B cell (primary cell): ENCODE data around the gene SLC41A3. TPM values are rescaled to one million over a fixed set of nuclear protein-coding genes. Genes with fewer than 3 reads are reported as not detected.

ENCODE experiments used
- ATAC-seq: fragments of 200-7000 bp; cut with Tn5 transposase; one replicate; pipeline ENCODE4 v1.10.0; 2021; ENCODE audit warnings: low read depth, mild to moderate bottlenecking, moderate number of reproducible peaks, moderate library complexity
- CTCF ChIA-PET: fragments of 350-600 bp; sonication (Branson Sonifier 250); formaldehyde crosslinking; loops from one replicate; lab custom pipeline; 2021; ENCODE audit warnings: antibody characterized with exemption, inconsistent platforms; lab: Charles Lee
- POLR2A ChIA-PET: fragments of 350-600 bp; sonication (Branson Sonifier 250); formaldehyde crosslinking; loops from one replicate; lab custom pipeline; 2021; ENCODE audit warnings: antibody characterized with exemption; lab: Charles Lee
- DNase-seq: peaks from one replicate; pipeline ENCODE4 v3.0.0; 2013
- H2AFZ ChIP-seq: 2 replicates; pipeline ENCODE4 v1.6.1; 2012; ENCODE audit warnings: mild to moderate bottlenecking, low read depth, low read length; ENCODE audit not compliant: insufficient read depth, poor library complexity, severe bottlenecking
- H3K27ac ChIP-seq, 2 donors: 1 replicate in 1 of 2; 2 replicates in 1 of 2; pipeline ENCODE4 v1.5.1; 2012 to 2013; ENCODE audit warnings: low read length in 2 of 2, mild to moderate bottlenecking in 2 of 2, moderate library complexity in 1 of 2
- H3K27me3 ChIP-seq, 4 experiments: fragments of 200-600 bp in 1 of 4; sonication (generic) in 1 of 4; replicated peaks in 1 of 4; 1 replicate in 2 of 4; 2 replicates in 2 of 4; pipeline versions ENCODE4 v1.6.1 to v1.7.0; 2013 to 2016; ENCODE audit warnings: low read length in 3 of 4, mild to moderate bottlenecking in 2 of 4, mixed read lengths in 1 of 4, moderate library complexity in 1 of 4; ENCODE audit not compliant: insufficient read depth in 4 of 4, control insufficient read depth in 3 of 4; ENCODE audit errors: control extremely low read depth in 1 of 4
- H3K36me3 ChIP-seq, 2 experiments: replicated peaks in 1 of 2; 1 replicate in 1 of 2; 2 replicates in 1 of 2; pipeline versions ENCODE4 v1.6.1 to v1.7.1; 2013; ENCODE audit warnings: low read length in 1 of 2; ENCODE audit not compliant: insufficient read depth in 2 of 2, control insufficient read depth in 1 of 2; ENCODE audit errors: control extremely low read depth in 1 of 2, extremely low read depth in 1 of 2
- H3K4me1 ChIP-seq, 2 donors: fragments of 200-600 bp in 1 of 2; sonication (generic) in 1 of 2; 1 replicate in 1 of 2; 2 replicates in 1 of 2; pipeline versions ENCODE4 v1.5.1 to v1.6.1; 2013 to 2017; ENCODE audit warnings: low read length in 2 of 2; ENCODE audit not compliant: control insufficient read depth in 2 of 2, insufficient read depth in 2 of 2
- H3K4me2 ChIP-seq: replicated peaks from 2 replicates; pipeline ENCODE3; 2012; ENCODE audit warnings: mild to moderate bottlenecking, low read depth, low read length; ENCODE audit not compliant: poor library complexity, severe bottlenecking
- H3K4me3 ChIP-seq, 5 experiments: fragments of 200-600 bp in 1 of 5; sonication (generic) in 1 of 5; 1 replicate in 3 of 5; 2 replicates in 2 of 5; pipeline versions ENCODE4 v1.5.1 to v1.7.0; 2011 to 2016; ENCODE audit warnings: low read length in 4 of 5, mild to moderate bottlenecking in 4 of 5, low read depth in 2 of 5, control low read depth in 1 of 5, moderate library complexity in 1 of 5; ENCODE audit not compliant: insufficient read depth in 1 of 5; ENCODE audit errors: control extremely low read depth in 1 of 5, extremely low read depth in 1 of 5
- H3K79me2 ChIP-seq: fragments of 200-600 bp; sonication (generic); one replicate; pipeline ENCODE4 v1.6.0; 2016; ENCODE audit warnings: low read length; ENCODE audit not compliant: control insufficient read depth, insufficient read depth
- H3K9ac ChIP-seq: fragments of 200-600 bp; sonication (generic); 2 replicates; pipeline ENCODE4 v1.6.1; 2017; ENCODE audit warnings: mild to moderate bottlenecking, low read length, moderate library complexity
- H3K9me3 ChIP-seq, 3 donors: one replicate each; pipeline versions ENCODE4 v1.6.1 to v1.7.1; 2013; ENCODE audit warnings: low read length in 2 of 3; ENCODE audit not compliant: control insufficient read depth in 2 of 3, insufficient read depth in 1 of 3; ENCODE audit errors: control extremely low read depth in 1 of 3
- H4K20me1 ChIP-seq: 2 replicates; pipeline ENCODE4 v1.6.0; 2012; ENCODE audit warnings: mild to moderate bottlenecking, low read length; ENCODE audit not compliant: insufficient read depth, control insufficient read depth, poor library complexity, severe bottlenecking
- H3K27ac Mint-ChIP-seq: one replicate; pipeline ENCODE4 v1.8.0; 2021; ENCODE audit warnings: mixed read lengths
- H3K27me3 Mint-ChIP-seq: one replicate; pipeline ENCODE4 v1.8.0; 2021; ENCODE audit warnings: mixed read lengths
- H3K4me1 Mint-ChIP-seq: one replicate; pipeline ENCODE4 v1.8.0; 2021; ENCODE audit warnings: mixed read lengths
- H3K4me3 Mint-ChIP-seq: one replicate; pipeline ENCODE4 v1.8.0; 2021; ENCODE audit warnings: mixed read lengths
- H3K9me3 Mint-ChIP-seq: one replicate; pipeline ENCODE4 v1.8.0; 2022; ENCODE audit warnings: mixed read lengths; ENCODE audit not compliant: insufficient read depth
- CTCF ChIP-seq: fragments of 200-600 bp; IDR thresholded peaks from one replicate; pipeline ENCODE4 v1.8.0; 2022; ENCODE audit warnings: antibody characterized with exemption, mild to moderate bottlenecking
- EZH2 ChIP-seq: IDR thresholded peaks from 2 replicates; pipeline ENCODE4 v1.6.1; 2012; ENCODE audit warnings: borderline replicate concordance, low read depth, mild to moderate bottlenecking, moderate library complexity, low read length; ENCODE audit not compliant: insufficient read depth, poor library complexity, severe bottlenecking
- WGBS: methylation state at CpG from one replicate; pipeline ENCODE4 v1.1.5; 2013; ENCODE audit warnings: missing lambda C conversion rate; ENCODE audit not compliant: insufficient coverage; 5-methylcytosine and 5-hydroxymethylcytosine counted together
- intact Hi-C: fragments of 100-400 bp; cut with micrococcal nuclease; formaldehyde crosslinking; loops from one replicate; pipeline ENCODE4 v1.10.0; 2022
- polyA plus RNA-seq: library from polyadenylated mRNA; depleted of rRNA; stranded (reverse); fragments of >200 nt; gene quantifications from 2 replicates; pipeline ENCODE4 v1.2.3, GENCODE V29; 2012
- total RNA-seq, 2 donors: library from RNA; stranded (reverse); fragments of 120-200 nt in 1 of 2; gene quantifications; 1 replicate in 1 of 2; 2 replicates in 1 of 2; pipeline versions ENCODE4 v1.2.3 to v1.2.4, GENCODE V29; 2013 to 2022

SLC41A3 gene
- total and polyA plus RNA-seq, 2 donors (not counting 1 experiment from before 2014, with no cell fraction given): 34.2 to 39.3 TPM

DNA sequence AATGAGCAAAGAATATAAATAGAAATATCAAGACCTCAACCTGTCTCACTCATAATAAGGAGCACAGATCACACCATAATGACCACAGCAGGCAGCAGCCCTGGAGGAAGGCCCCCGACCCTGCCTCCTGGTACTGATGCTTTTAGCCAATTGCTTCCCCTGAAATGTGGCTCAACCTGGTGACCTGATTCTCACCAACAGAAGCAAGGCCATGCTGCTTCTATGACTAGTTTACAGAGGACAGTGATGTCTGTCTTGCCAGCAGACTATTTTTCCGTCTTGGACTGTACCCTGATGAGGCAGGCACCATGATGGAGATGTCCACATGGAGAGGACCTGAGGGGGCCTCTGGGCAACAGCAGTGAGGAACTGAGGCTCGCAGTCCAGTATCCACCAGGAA is 18.0 kb downstream of the SLC41A3 start:
- POLR2A ChIA-PET: no interaction called here
- Mint-ChIP-seq H3K4me1 (peaks cover 8% of the 10 kb centered on the region), H3K27ac (no peak overlapping the region)

More for the DNA sequence above, 18.0 kb downstream of the SLC41A3 start:
- 100% methylated on average over 3 of the region's 3 CpGs for WGBS
- Histone ChIP-seq H3K27me3 (no peaks in the 10 kb centered on the region), H3K27ac (no peak overlapping the region), H3K9ac (no peak overlapping the region), H3K4me2 (no peak overlapping the region), H3K4me1 (peaks cover 0 to 4% of the 10 kb centered on the region in 2 donors), H4K20me1 (no peaks in the 10 kb centered on the region), H3K36me3 (peaks cover 0 to 8% of the 10 kb centered on the region in 2 experiments), H3K79me2 (no peaks in the 10 kb centered on the region), H3K4me3 (no peak overlapping the region), H3K9me3 (no peaks in the 10 kb centered on the region), H2AFZ (no peak overlapping the region)
- ATAC-seq (no peak), DNase-seq (no peak)
- H3K4me3 Mint-ChIP-seq: no peak overlapping the region
- CTCF ChIA-PET: interaction anchor here (1.4 kb wide), 1 partner anchor 14 kb away, joined by 3 read pairs; no protein-coding TSS in a partner anchor
- H3K27me3 Mint-ChIP-seq: no peaks in the 10 kb centered on the region
- H3K9me3 Mint-ChIP-seq: no peaks in the 10 kb centered on the region
- TF ChIP-seq EZH2 (no peak), CTCF (no peak)
- intact Hi-C loops: no loop called here
